GM12872 (cell line): ENCODE results near the gene PI4KA.

Experiments
- TF ChIP-seq, protein P1 (sequence below): IDR thresholded peaks from 3 replicates; pipeline ENCODE4 v1.5.1; 2011; ENCODE audit warnings: low read depth, mild to moderate bottlenecking, low read length, moderate library complexity; ENCODE audit not compliant: insufficient read depth

PI4KA gene

DNA sequence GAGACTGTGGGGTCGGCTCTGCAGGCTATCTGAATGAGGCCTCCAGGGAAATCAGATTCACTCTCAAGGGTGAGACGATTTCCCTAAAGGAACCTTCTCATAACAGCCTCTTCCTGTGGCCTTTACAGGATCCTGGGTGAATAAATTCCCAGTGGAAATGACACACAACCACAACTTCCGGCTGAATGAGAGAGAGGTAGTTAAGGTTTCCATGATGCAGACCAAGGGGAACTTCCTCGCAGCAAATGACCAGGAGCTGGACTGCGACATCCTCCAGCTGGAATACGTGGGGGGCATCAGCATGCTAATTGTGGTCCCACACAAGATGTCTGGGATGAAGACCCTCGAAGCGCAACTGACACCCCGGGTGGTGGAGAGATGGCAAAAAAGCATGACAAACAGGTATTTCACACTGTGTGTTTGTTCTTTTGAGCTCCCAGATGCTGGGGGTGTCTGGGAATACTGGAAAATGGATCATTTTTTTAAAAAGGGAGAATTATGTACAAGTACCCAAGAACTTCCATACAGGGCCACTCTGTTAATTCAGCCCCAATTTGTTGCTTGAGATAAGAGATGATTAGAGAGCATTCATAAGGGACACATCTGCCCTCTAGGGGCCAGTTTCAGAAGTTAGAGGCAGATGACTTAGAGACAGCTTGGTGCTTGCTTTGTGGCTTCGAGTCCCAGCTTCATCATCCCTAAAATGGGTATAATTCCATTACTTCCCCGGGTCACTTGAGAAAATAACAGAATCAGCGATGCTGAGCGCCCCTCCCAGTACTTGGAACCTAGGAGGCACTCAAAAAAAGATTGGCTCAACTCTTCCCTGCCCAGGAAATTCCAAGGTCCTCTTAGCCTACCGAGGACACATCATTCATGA lies 74.5 kb downstream of the PI4KA start:
- TF ChIP-seq, protein P1, sequence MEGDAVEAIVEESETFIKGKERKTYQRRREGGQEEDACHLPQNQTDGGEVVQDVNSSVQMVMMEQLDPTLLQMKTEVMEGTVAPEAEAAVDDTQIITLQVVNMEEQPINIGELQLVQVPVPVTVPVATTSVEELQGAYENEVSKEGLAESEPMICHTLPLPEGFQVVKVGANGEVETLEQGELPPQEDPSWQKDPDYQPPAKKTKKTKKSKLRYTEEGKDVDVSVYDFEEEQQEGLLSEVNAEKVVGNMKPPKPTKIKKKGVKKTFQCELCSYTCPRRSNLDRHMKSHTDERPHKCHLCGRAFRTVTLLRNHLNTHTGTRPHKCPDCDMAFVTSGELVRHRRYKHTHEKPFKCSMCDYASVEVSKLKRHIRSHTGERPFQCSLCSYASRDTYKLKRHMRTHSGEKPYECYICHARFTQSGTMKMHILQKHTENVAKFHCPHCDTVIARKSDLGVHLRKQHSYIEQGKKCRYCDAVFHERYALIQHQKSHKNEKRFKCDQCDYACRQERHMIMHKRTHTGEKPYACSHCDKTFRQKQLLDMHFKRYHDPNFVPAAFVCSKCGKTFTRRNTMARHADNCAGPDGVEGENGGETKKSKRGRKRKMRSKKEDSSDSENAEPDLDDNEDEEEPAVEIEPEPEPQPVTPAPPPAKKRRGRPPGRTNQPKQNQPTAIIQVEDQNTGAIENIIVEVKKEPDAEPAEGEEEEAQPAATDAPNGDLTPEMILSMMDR = peak; percentile 90

DNA sequence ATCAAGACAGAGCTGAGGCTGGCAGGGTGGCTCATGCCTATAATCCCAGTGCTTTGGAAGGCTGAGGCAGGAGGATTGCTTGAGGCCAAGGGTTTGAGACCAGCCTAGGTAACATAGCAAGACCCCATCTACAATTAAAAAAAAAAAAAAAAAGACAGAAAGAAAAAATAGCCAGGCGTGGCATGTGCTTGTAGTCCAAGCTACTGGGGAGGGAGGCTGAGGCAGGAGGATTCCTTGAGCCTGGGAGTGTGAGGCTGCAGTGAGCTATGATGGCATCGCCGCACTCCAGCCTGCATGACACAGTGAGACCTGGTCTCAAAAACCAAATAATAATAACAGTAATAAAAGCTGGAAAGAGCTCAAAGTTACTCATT lies 75.3 kb downstream of the PI4KA start:
- TF ChIP-seq, protein P1 = no peak

DNA sequence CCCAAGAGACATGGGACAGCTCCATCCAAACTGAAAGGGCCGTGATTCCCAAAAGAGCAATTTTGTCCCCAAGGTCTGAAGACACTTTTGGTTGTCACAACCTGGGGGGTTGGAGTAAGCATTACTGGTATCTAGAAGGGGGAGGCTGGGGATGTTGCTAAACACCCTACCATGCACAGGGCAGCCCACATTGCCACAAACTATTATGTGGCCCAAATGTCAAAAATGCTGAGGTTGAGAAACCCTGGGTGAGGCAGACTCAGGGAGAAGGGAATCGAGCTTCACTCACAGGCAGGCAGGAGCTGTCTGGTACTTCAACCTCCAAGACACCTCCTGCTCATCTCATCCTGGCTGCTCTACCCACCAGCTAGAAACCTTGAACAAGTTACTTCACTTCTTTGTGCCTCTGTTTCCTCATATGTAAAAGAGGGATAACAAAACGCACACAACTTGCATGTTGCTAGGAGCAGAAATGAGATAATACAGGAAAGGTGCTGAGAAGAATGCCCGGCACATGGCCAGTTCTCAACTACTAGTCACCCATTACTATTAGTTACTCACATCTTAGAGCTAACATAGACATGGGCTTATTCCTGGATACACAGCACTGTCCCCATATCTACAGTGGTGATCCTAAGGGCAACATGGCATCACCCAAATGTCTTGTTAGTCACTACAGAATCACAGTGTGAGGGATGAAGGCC lies 75.9 kb downstream of the PI4KA start:
- TF ChIP-seq, protein P1 = no peak

DNA sequence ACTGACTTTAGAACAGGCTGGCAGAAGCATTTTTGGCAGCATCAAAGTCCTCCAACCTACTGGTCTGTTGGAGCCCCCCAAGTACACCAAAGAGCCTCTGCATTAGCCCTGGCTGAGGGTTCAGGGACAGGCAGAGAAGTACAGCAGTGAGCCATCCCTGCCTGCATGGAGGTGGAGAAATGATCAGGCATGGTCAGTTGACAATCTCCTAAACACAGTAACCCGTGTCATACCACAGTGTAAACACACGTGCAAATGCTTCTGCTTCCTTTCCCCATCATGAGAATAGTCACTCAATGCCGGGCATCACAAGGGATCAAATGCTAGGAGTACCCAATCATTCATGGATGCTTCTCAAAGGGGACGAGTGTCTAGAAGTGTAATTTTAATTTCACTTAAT lies 76.5 kb downstream of the PI4KA start:
- TF ChIP-seq, protein P1 = no peak

DNA sequence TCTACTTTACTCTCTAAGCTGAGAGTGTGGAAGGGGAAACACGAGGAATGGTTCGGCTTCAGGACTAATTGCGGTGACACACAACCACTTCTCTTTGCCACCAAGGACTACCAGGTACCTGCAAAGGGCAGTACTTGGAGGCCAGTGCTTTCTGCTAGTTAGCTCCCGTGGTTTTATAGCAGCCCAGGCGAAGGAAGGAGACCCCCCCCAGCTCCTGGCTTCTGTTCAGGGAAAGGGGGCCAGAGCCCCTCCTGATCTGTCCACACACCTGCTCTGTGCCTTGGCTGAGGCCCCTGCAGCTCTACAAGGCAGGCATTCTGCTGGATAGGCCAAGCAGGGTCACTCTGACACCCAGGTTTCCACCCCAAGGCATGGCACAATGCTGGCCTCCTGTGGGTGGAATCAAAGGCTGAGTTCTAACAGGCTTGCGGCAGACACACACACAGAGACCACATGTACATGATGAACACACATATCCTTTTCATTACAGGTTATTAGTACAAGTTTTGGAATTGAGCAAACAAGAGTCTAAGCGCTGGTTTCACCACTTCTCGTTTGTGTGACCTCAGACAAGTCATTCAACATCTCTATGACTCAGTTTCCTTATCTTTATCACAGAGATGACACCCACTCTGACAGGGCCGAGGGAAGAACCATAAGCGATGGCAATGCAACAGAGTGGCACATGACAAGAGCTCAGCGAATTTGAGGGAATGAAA lies 77.2 kb downstream of the PI4KA start:
- TF ChIP-seq, protein P1 = no peak

DNA sequence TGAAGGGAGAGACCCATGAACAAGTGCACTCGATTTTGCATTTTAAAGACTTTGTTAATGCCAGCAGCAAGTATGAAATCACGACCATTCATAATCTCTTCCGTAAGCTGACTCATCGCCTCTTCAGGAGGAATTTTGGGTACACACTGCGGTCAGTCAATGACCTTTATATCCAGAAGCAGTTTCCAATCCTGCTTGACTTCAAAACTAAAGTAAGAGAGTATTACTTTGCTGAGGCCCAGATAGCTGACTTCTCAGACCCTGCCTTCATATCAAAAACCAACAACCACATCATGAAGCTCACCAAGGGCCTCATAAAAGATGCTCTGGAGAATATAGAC lies 78.8 kb downstream of the PI4KA start:
- TF ChIP-seq, protein P1 = no peak
